GM21723 (cell line): ENCODE results near the gene CTDP1.

Experiments used
- ATAC-seq: cut with Tn5 transposase; IDR thresholded peaks from one replicate; pipeline ENCODE4 v1.9.1; 2021; ENCODE audit warnings: mild to moderate bottlenecking, moderate library complexity; ENCODE audit not compliant: unreplicated experiment

The CTDP1 gene

DNA sequence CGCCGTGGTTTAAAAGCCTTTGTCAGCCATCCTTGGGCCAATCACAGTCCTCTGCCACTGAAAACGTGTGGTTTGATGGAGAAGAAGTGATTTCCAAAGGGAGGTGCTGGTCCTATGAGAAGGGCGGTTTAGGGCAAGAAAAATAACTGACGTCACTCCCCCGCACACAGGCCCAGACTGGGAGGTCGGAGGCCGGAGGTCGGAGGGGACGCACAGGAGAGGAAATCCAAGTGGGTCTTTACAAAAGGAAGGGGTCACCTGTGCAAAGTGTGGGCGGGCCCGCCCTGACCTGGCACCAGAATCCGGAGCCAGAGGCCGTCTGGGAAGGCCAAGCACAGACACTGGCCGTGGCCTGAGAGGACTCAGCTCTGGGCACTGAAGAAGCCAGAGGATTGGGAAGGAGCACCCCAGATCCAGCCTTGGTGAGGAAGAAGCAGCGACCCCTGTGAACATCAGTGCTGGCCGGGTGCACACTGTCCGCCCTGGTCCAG lies 100.1 kb downstream of the CTDP1 start:
- ATAC-seq = no peak

DNA sequence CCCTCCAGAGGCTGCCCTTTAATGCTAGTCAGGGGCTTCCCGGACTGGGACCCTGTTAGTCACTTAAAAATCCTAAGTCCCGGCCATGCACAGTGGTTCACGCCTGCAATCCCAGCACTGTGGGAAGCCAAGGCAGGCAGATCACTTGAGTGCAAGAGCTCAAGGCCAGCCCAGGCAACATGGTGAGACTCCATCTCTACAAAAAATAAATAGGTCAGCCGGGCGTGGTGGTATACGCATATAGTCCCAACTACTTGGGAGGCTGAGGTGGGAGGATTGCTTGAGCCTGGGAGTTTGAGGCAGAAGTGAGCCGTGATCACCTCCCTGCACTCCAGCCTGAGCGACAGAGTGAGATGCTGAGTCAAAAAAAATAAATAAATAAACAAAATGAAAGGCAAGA lies 100.9 kb downstream of the CTDP1 start:
- no peak for ATAC-seq

DNA sequence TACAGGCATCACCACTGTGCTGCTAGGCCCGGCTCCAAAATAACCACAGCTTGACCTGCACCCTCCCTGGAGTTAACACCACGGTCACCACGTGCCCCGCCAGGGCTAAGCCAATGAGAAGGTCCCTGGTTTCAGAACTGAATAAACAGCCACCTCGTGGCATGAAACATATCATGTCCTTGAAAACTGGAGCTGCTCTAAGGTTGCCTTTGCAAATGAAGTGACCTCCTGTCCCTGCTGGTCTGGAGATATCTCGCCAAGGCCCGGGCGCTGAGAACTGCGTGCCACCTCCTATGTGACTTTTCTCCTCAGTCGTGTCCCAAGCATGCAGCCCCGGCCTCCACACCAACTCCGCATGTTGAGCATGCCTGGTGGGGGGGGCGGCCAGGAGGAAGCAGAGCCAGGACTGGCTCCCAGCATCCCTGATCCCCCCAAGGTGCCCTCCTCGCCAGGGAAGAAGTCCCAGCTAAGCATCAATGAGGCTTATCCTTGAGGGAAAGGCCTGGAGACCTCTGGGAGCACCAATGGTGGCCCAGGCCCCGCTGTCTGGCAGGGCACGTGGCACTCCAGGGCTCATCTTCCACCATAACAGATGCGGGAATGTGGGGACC lies 101.8 kb downstream of the CTDP1 start:
- ATAC-seq = no peak

DNA sequence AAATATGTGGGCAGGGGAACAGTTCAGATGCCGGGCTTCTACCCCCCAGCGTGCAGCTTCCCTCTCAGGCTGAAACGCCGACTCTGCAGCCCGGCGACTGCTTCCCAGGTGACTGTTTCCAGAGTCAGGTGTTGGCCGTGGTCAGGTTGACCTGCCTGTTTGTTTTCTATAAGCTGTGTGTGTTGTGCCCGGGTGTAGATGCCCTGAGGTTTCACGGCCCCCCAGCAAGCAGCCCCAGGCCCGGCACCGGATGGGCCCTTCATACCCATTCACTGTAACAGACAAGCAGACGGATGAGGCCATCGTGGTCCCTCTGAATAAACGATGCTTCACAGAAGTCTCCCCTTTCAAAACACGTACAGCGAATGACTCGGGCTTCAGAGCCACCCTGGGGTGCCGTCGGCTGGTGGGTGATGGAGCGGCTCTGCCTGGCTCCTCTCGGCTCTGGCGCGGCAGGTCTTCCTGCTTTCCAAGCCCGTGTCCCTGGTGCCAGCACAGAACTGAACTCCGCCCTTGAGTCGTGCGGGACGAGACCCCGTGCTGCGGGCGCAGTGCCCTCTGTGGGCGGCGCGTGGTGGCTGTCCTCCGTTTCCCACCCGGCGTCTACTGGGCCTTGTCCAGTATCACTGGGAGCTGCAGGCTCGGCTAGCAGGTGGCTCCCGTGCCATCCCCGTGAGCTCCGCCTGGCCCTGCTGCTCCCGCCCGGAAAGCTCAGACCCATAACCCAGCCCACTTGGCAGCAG lies 103.1 kb downstream of the CTDP1 start:
- no peak for ATAC-seq

DNA sequence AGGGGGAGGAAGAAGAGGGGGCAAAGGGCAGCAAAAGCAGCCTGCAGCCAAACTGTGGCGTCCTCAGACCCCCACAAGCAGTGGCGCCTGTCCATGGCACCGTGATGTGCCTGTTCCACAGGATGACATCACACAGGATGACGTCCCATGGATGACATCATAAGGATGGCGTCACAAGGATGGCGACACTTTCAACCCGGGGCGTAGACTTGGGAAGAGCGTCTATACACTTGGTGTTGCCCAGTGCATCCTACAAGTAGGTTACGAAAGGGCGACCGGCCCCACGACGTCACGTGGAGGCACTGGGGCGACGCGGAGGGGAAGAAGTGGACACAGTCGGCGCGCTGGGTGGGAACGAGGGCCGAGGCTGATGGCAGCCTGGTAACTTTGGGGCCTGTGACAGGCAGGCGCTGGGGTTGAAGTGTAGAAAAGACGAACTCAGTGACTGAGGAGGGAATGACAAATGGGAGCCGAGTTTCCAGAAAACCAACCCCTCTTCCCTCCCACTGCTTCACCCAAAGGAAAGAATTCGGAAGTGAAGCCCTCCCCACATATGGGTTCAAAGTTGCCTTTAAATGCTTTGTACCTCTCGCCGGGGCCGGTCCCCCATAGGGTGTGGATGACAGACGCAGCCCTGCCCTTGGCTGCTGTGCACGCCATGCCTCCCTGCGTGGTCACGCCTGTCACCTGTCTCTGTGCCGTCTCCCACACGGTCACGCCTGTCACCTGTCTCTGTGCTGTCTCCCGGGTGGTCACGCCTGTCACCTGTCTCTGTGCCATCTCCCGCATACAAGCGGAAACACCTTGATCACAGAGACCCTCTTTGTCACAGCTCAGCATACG lies 104.7 kb downstream of the CTDP1 start:
- ATAC-seq = no peak

DNA sequence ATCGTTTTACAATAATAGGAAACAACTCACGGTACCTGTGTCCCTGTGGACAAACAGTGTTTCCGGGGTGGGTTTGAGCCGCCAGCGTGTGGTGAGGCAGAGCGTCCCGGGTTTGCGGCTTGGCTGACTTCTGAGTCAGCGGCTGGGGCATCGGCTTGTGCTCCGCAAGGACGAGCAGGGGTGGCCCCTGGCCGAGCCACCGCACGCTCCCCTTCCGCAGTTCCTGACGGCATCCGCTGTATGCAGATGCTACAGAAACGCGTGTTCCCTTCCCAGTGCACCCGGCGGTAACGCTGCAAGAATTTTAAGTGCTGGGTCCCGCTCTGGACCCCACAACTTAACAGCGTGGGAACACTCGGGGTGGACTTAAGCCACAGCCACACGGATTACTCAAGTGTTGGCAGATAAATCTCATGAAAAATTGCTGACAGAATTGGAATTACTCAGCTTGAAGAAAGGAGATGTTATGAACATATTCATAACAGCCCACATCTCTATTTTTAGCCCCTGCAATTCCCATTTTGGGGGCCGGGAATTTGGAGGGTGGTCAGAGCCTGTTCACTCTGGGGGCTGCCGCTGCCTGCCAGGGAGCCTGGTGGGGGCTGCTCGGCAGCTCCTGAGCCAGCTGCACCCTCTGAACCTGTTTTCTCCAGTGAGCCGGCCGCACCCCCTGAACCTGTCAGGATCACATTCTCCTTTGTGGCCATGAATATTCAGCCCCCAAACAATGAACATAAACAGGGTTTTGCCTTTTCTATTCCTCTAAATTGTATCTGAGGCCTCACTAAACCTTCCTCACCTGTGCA lies 105.6 kb downstream of the CTDP1 start:
- ATAC-seq = no peak

DNA sequence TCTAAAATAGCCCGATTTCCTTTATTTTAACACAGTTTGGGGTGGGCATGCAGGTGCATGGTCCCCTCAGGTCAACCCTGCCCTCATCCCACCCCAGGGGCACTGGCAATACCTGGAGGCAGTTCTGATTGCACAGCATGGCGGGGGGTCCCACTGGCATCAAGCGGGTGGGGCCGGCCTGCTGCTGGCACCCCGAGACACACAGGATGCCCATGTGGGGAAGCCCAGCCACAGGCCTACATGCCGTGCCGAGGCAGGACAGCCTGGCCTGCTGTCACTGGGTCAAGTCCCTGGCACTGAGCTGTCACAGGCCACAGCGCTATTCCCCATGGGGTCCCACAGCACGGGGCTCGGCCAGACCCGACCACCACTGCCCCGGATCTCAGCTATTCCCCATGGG lies 106.2 kb downstream of the CTDP1 start:
- ATAC-seq = no peak

DNA sequence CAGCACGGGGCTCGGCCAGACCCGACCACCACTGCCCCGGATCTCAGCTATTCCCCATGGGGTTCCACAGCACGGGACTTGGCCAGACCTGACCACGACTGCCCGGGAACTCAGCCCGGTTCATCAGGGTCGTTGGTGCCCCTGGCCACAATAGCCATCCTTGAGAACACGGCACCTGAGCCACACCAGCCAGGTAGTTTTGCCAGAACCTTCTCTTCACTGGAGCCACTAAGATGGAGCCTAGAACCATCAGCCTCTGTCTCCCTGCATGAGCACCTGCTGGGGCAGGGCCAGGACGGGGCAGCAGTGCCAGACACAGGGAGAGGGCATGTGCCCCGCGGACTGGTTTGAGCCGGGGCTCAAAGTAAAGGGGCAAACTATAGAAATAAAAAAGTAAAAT lies 106.7 kb downstream of the CTDP1 start:
- no peak for ATAC-seq

DNA sequence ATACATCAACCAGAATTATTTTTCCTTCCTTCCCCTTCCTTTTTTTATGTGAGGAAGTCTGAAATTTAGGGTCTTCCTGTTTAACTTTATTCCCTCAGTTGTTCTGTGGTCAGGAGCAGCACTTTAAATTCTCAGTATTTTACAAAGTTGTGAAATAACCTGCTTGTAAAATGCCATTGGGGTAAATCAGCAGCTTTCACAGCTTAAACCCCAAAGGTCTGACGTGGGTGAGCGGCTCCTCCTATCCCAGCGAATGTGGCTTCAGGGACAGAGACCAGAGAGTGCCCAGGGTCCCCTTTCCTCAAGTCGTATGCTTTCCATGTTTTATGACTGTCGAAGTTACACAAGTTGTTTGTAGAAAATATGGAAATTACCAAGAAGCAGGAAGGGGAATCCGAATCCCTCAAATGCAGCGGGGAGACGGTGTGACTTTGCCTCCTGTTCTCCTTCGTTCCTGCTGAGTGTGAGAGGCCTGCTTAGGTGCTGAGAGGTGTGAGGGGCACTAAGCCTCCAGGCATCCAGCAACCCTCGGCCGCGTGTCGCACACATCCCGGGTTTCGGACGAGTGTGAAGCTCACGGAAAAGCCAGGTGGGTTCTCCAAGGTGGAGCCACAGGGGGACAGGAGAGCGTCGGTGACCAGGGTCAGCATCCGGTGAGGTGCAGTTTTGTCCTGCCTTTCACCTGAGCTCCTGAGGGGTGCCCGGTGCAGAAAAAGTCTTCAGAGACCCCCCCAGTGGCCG lies 107.4 kb downstream of the CTDP1 start:
- no peak for ATAC-seq

DNA sequence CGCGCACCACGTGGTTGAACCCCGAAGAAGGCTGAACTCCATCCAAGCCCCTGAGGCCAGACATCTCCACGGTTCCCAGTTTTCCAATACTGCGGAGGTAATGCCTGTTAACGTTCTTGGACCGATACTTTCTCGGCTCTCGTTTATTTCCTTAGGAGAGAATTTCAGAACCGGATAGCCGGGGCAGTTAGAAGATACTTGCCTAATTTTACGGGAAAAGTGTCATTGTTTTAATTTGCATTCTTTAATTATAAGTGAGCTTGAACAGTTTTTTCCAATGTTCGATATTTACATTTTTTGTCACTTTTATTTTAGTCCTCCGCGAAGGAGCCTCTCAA lies 107.9 kb downstream of the CTDP1 start:
- ATAC-seq = no peak

DNA sequence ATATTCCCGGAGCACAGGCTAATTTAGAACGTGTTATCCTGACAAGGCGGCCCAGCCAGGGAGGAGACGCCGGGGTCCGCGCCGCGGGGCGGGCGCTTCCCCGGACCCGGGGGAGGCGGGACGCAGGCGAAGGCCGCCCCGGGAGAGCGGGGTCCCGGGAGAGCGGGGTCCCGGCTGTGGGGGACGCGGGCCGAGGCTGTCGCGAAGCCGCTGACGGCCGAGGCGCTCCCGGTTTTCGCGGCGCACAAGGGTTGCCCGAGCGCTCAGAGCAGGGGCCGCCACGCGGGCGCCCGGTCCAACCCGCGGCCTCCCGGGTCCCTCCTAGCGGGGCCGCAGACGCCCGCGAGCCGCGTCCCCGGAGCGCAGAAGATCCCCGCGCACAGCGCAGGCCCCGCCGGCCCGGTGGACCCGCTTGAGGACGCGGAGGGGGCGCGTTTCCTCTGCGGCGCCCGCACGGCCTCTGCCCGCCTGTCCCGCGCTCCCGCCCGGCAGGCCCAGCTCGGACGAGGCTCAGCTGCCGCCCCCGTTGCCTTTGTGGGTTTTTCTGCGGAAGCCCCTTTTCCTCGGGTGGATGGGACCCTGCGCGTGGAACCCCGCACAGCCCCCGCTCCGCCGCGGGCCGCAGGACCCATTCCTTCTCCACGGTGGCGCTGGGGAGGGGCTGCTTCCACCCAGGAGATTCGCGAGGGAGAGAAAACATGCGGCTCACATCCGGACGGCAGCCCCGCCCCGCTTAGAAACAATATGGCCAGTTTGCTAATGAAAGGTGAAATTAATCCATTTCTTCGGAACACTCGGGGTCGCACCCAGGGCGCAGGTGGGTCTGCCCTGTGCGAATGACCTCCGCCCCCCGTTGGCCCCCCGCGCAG lies 108.5 kb downstream of the CTDP1 start:
- ATAC-seq = no peak

DNA sequence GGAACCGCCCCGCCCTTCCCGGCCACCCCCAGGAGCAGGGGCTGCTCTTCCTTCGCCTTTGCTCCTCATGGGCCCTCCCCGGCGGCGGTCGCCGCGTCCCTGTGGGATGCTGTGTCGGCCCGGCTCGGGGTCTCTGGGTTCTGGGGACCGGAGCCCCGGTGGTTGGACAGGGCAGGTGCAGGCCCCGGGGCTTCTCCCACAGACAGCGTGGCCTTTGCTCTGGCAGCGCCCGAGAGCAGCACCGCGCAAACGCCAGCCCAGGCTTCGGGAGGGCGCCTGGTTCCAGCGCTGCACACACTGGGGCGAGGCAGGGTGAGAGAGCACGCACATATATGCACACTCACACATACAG lies 109.1 kb downstream of the CTDP1 start:
- ATAC-seq = no peak

DNA sequence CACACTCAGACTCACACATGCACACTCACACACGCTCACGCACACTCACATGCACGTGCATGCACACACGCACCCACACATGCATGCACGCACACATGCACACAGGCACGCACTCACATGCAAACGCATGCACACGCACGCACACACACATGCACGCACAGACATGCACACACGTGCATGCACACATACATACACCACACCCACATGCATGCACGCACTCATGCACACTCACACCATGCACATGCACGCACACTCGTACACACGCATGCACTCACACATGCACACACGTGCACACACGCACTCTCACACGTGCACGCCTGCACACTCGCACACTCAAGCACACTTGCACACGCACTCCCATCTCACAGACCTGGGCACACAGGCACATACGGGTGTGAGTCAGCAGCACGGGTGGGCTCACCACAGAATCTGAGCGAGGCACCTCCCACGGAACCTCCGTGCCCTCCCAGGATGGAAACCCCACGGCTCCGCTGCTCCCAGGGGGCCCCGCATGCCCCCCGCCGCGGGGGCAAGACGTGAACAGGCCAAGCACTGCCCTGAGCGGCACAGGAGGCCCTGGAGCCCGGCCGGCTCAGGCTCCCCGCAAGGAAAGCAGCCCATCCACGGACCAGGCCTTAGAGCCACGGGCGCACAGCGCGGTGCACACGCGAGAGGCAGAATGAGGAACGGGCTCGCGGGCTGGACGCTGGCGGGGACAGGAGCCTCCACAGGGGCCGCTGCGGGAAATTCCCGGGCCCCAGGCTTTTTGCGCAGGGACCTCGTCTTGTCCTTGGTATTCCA lies 109.7 kb downstream of the CTDP1 start:
- no peak for ATAC-seq

DNA sequence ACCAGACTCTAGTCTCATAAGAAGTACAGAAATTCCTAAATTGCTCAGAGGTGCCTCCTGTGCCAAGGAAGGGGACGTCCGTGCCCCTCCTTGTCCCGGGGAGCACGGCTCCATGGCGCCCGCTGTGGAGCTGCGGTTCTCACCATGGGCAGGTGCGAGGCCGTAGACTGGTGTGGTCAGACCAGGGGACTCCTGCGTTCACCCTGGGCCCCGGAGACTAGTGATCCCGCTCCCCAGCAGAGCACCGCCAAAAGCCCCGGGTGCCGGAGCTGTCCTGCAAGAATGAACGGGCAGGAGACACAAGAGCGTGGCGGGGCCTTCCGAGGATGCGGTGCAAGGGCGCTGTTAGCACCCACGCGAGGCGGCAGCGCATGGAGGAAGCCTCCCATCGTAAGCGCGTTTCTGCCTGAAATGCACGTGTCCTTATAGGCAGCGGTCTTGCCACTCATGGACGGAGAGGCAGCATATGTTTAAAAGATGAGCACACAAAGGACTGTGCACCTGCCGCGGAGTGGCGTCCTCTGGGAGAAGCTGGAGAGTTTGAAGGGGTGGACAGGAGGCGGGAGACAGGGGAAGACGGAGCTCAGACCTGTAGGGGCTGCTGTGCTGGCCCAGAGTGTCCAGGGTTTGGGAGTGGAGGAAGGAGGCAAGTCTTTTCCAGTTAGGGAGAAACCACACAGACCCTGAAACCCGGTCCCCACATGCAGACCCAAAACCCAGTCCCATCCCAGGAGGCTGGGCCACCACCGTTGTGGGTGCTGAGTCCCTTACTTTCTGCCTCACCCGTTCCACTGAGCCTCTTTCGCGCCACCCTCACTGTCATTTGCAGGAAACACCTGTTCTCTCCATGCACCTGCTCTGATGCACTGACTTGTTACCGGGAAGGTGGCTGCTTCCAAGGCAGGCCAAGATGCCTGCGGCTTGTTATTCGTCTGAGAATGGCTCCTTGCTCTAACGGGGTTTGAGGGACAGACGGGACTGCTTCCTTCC lies 110.6 kb downstream of the CTDP1 start:
- ATAC-seq = no peak

DNA sequence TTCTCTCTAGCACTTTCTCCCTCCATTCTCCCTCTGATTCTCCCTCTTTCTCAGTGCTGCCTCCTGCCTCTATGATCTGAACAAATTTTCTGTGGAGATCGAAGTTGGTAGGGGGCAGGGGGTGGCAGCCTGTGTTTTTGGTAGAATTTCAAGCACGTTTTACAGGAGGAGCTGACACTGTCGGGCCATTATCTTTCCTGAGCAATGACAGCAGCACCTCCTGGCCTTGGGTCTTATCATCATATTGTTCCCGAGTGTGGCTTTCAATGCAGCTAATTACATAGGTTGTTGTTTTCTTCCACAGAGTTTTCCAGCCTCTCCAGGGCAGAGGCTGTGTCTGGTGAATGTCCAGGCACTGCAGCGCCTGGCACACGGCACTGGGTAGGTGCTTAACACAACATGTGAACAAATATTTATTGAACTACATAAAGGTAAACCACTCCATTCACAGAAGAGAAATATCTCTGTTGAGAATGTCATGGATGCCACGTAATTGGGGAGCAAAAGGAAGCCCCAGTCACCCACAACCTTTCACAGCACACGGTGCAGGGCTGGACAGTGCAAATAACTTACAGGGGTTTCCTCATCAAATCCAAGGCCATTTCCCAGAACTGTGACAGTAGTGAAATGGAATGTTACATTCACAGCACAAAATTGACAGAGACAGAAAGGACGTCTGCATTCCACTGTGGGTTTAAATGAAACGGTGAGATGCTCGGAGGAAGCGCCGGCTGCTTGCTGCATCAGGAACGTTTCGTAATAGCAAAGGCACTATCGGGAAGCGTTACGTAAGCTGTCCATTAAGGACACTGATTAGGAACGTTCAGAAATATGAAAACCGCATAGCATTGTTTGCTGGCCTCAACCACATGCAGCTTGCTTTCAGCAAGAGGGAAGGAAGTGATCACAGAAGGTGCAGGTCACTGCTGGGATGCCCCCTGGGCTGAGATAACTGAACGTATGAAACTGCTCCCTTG lies 111.7 kb downstream of the CTDP1 start:
- ATAC-seq = no peak
